Spleen (tissue), 7 donors: ENCODE data around the gene SNED1.

Source experiments
- POLR2A ChIP-seq, 3 donors: fragments of 450-650 bp; IDR thresholded peaks; one replicate each; pipeline ENCODE4 v1.5.1; 2017; ENCODE audit warnings: antibody characterized with exemption in 3 of 3, mild to moderate bottlenecking in 1 of 3
- POLR2AphosphoS5 ChIP-seq, 3 donors: sonication (generic); formaldehyde crosslinking; IDR thresholded peaks; one replicate each; pipeline ENCODE4 v1.5.1; 2017; ENCODE audit warnings: antibody characterized with exemption in 3 of 3
- TF ChIP-seq, protein P1 (sequence below), 11 experiments: fragments of 200-600 bp in 7 of 11; fragments of 450-650 bp in 4 of 11; sonication (generic) in 4 of 11; IDR thresholded peaks in 8 of 11; conservative IDR thresholded peaks in 3 of 11; 1 replicate in 7 of 11; 2 replicates in 4 of 11; pipeline versions ENCODE4 v1.4.0 to v1.8.0; 2016 to 2021; ENCODE audit warnings: antibody characterized with exemption in 11 of 11, inconsistent platforms in 4 of 11, mild to moderate bottlenecking in 1 of 11
- donor health status: DM: no; HTN: no; CAD: no; lungs with moderate emphysema.
- donor health status: DM: no; HTN: no; CAD: no.
- donor health status: DM: no; HTN: no; CAD: no.

DNA sequence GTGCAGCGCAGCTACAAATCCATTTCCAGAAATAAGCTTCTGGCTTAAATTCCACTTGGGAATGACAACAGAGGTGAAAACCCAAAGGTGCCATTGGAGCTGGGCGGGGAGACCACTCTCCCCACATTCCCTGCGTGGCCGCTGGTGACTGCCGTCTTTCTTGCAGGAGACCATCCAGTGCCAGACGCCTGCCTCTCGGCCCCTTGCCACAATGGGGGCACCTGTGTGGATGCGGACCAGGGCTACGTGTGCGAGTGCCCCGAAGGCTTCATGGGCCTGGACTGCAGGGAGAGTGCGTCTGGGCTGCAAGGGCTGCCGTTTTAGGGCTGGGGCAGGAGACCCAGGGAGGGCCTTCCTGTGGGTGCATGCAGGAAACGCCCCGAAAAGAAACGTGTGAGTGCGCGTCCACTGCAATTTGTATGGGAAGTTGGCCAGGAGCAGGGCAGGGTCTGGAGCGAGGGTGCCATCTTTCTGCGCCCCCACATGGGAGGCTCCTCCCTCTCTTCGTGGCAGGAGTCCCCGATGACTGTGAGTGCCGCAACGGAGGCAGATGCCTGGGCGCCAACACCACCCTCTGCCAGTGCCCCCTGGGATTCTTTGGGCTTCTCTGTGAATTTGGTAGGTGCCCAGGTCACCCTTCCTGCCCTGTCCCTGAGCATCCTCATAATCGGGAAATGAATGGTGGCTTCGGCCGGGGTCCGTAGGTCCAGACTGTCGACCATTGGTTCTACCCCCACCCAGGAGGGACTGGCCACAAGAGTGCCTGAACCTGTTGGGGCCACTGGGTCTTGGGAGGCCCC is 49.9 kb downstream of the SNED1 start:
- TF ChIP-seq, protein P1, sequence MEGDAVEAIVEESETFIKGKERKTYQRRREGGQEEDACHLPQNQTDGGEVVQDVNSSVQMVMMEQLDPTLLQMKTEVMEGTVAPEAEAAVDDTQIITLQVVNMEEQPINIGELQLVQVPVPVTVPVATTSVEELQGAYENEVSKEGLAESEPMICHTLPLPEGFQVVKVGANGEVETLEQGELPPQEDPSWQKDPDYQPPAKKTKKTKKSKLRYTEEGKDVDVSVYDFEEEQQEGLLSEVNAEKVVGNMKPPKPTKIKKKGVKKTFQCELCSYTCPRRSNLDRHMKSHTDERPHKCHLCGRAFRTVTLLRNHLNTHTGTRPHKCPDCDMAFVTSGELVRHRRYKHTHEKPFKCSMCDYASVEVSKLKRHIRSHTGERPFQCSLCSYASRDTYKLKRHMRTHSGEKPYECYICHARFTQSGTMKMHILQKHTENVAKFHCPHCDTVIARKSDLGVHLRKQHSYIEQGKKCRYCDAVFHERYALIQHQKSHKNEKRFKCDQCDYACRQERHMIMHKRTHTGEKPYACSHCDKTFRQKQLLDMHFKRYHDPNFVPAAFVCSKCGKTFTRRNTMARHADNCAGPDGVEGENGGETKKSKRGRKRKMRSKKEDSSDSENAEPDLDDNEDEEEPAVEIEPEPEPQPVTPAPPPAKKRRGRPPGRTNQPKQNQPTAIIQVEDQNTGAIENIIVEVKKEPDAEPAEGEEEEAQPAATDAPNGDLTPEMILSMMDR (IDR thresholded peaks at IDR 0.05 in 8 of 11, conservative IDR thresholded peaks at IDR 0.05 in 3 of 11), result no peak
- no peak for TF ChIP-seq POLR2AphosphoS5 (IDR thresholded peaks at IDR 0.05)
- no peak for TF ChIP-seq POLR2A (IDR thresholded peaks at IDR 0.05)
